Measurements from ENCODE around the gene CRNKL1. TPM values are rescaled to one million over a fixed set of nuclear protein-coding genes. Genes with fewer than 3 reads are reported as not detected.
A peak's percentile ranks its signal among the peaks of the same experiment; 100 is the strongest.

The CRNKL1 gene
- total and polyA plus RNA-seq, 2 of the 4 experiments (the other 2 are of a cell fraction), result 7.4 to 20.1 TPM

DNA sequence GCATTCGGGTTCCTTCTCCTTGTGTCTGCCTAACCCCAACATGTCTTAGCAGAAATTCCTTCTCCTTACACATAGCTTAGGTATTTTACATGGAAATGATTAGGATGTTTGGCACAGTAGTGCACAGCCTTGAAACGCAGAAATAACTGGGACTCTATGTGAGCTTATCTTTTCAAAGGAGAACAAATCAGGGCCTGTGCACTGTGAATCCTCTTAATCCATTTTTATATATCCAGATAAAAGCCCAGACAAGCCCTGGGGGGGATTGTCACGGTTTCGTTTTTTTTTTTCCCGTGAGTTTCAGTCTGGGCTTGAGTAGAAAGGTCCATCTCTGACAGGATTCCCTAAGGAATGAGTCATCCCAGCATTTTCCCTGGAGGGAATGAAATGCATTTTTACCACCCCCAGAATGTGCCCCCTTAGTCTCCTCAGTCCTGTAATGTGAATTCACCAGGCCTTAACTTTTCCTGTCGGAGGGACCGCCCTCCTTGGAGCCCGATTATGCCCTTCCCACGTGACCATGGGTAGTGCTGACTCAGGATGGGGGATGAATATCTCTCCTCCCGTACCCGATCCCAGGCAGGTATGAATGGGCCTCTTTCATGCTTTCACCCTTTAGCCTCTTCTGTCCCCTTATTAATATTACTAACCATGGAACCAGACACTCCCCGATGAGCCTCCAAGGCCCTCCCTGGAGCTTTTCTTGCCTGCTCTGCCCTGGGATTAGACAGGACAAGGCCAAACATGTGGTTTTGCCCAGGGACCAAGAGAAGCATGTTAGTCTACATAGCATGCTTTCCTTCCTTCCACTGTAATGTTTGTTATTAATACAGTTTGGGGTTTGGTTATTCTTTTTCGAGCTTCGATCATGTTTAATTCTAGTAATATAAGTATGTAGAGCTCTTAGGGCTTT, 59.0 kb downstream of the CRNKL1 start (continued):
- TF ChIP-seq CHD1 (IDR thresholded peaks at IDR 0.05; ENCODE audit: low read depth, low read length), result no peak
- TF ChIP-seq MAZ (IDR thresholded peaks at IDR 0.05; ENCODE audit: borderline replicate concordance, low read depth, low read length), result peak; percentile 36; the same call in 1 of the 2 replicates
- no peak for TF ChIP-seq POLR2A (IDR thresholded peaks at IDR 0.05; ENCODE audit: low read depth, low read length)
- no peak for TF ChIP-seq RFX5 (IDR thresholded peaks at IDR 0.05; ENCODE audit: low read depth, low read length)

DNA sequence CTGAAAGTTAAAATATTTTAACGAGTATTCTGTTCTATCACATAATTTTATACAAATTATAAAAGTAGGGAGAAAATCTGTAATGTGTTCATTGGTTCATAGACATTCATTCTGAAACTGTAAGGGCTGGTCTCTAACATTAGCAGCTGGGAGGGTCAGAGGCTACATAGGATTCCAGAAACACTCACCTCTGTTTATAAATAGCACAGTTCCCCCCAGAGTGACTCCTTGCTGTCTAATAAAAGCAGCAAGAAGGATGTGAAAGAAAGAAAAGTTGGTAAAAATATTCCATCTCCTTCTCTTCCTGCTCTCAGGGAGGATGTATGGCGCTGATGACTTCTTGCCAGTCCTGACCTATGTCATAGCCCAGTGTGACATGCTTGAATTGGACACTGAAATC, 60.4 kb downstream of the CRNKL1 start:
- Histone ChIP-seq H3K36me3 (ENCODE audit: control insufficient read depth, insufficient read depth, low read length) (peaks cover 27% of the 10 kb centered on the region), H2BK120ac (ENCODE audit: low read depth, low read length) (peak overlapping the region; percentile 87), H2AFZ (replicated peaks; ENCODE audit: low read length, poor library complexity) (no peak overlapping the region), H3K4ac (ENCODE audit: low read depth, low read length) (peak overlapping the region; percentile 84), H3K9ac (ENCODE audit: low read depth, low read length) (peak overlapping the region; percentile 79), H3K79me1 (ENCODE audit: low read depth in 1 of 2, low read length in 2 of 2) (peaks cover 19 to 65% of the 10 kb centered on the region in 2 experiments; a peak in 3 of 4 replicates), H3K56ac (ENCODE audit: extremely low read depth, insufficient read depth, low read length) (0 out of 2 replicates have a peak overlapping the region, but pooled peaks have one; percentile 86), H2BK5ac (ENCODE audit: low read depth, low read length, poor library complexity, severe bottlenecking) (peak overlapping the region; percentile 100), H2BK15ac (ENCODE audit: low read depth, low read length) (peak overlapping the region; percentile 89; the same call in 2 of the 3 replicates), H3K4me2 (ENCODE audit: low read depth, low read length) (peak overlapping the region; percentile 94), H2AK5ac (ENCODE audit: low read depth, low read length) (peak overlapping the region; percentile 99), H3K27ac (ENCODE audit: insufficient read depth, low read length) (peak overlapping the region; percentile 99), H3K9me1 (ENCODE audit: insufficient read depth, low read length) (peaks cover 15% of the 10 kb centered on the region; the same call in 1 of the 2 replicates), H3K27me3 (ENCODE audit: control insufficient read depth, insufficient read depth, low read length) (no peaks in the 10 kb centered on the region), H4K91ac (ENCODE audit: insufficient read depth, low read depth, low read length) (peak overlapping the region; percentile 93), H4K8ac (ENCODE audit: low read depth in 2 of 2, low read length in 2 of 2) (peak overlapping the region; percentile 82 to 91; a peak in 3 of 4 replicates), H3K14ac (replicated peaks; ENCODE audit: low read depth, low read length) (peak overlapping the region; percentile 74), H3K4me1 (ENCODE audit: control insufficient read depth, insufficient read depth, low read length) (peaks cover 28% of the 10 kb centered on the region), H4K20me1 (ENCODE audit: insufficient read depth, low read length) (peaks cover 61% of the 10 kb centered on the region), H3K4me3 (ENCODE audit: insufficient read depth, low read depth, low read length) (no peak overlapping the region), H3K23ac (ENCODE audit: low read depth, low read length) (peak overlapping the region; percentile 75), H4K5ac (ENCODE audit: low read depth, low read length) (peak overlapping the region; percentile 96), H3K9me3 (ENCODE audit: control insufficient read depth, insufficient read depth, low read length) (no peaks in the 10 kb centered on the region), H2BK20ac (ENCODE audit: low read depth, low read length) (peak overlapping the region; percentile 85; the same call in 1 of the 2 replicates), H3K18ac (ENCODE audit: low read depth, low read length) (peak overlapping the region; percentile 100), H2AK9ac (replicated peaks; ENCODE audit: low read depth, low read length, poor library complexity) (no peak overlapping the region)
- ChIA-PET CTCF (interaction anchor here (0.7 kb wide), 1 partner anchor 230 kb away, joined by 4 read pairs; no protein-coding TSS in a partner anchor), POLR2A (ENCODE audit: unreplicated experiment) (interaction anchor here (0.6 to 1.2 kb wide), 2 partner anchors 14 to 176 kb away, joined by 3 to 6 read pairs; no protein-coding TSS in a partner anchor)
- no peak for TF ChIP-seq MXI1 (IDR thresholded peaks at IDR 0.05; ENCODE audit: borderline replicate concordance, low read depth, low read length)
- intact Hi-C loops (cut with micrococcal nuclease), result loop anchor here (5.0 kb wide), 1 partner anchor 105 kb away; no protein-coding TSS in a partner anchor
- WGBS, 2 experiments (ENCODE audit: extremely low coverage in 2 of 2, insufficient read length in 1 of 2), result no CpG with 5 or more reads among the region's 2 CpGs
- dilution Hi-C loops (cut with HindIII; ENCODE audit: low sequenced_read_pairs, unreplicated experiment), result no loop called here
- DNase-seq, result peak; percentile 58
- no peak for ATAC-seq (ENCODE audit: low read depth)
- in situ Hi-C loops (cut with MboI; ENCODE audit: low sequenced_read_pairs), result no loop called here
- BruUV-seq (replicated peaks), result no TSS peak
